Ramos (cell line): ENCODE results near the gene FITM1.

Experiments
- in situ Hi-C: fragments of 300-500 bp; cut with MboI; formaldehyde crosslinking; loops from one replicate; pipeline ENCODE4 v1.14.3; 2022; ENCODE audit warnings: low sequenced_read_pairs; ENCODE audit not compliant: unreplicated experiment

The FITM1 gene

GRCh38 chr14:24136684-24137528 lies 6.4 kb downstream of the FITM1 start:
- in situ Hi-C loops: no loop called here

- in situ Hi-C loops: no loop called here
These were observed 7.3 kb downstream of the FITM1 start for GRCh38 chr14:24137529-24138395.

GRCh38 chr14:24138396-24139271 lies 8.2 kb downstream of the FITM1 start:
- in situ Hi-C loops: no loop called here

- in situ Hi-C loops: no loop called here
These were observed 8.9 kb downstream of the FITM1 start for GRCh38 chr14:24139272-24139934.

GRCh38 chr14:24141097-24141880 lies 10.8 kb downstream of the FITM1 start, which contains the start of gene EMC9:
Gene EMC9, minus strand, starts transcription at chr14:24141591. Its CDS starts 287 bp downstream, at chr14:24141304.
- in situ Hi-C loops: no loop called here

- in situ Hi-C loops: no loop called here
These were observed 13.1 kb downstream of the FITM1 start for GRCh38 chr14:24143511-24143910.

GRCh38 chr14:24144451-24144850 lies 14.0 kb downstream of the FITM1 start:
- in situ Hi-C loops: no loop called here

- in situ Hi-C loops: no loop called here
These were observed 14.8 kb downstream of the FITM1 start for GRCh38 chr14:24145219-24145618.

GRCh38 chr14:24145690-24146452 lies 15.4 kb downstream of the FITM1 start:
- in situ Hi-C loops: no loop called here

GRCh38 chr14:24146453-24146977 lies 16.1 kb downstream of the FITM1 start, which contains the start of gene PSME2:
Gene PSME2, minus strand, starts transcription at chr14:24146610. Its CDS starts 29 bp downstream, at chr14:24146581.
- in situ Hi-C loops: no loop called here

GRCh38 chr14:24146978-24147760 lies 16.7 kb downstream of the FITM1 start, which contains the start of gene RNF31:
Gene RNF31, plus strand, starts transcription at chr14:24147498. Its CDS starts 201 bp downstream, at chr14:24147699.
- in situ Hi-C loops: no loop called here

GRCh38 chr14:24147761-24148428 lies 17.4 kb downstream of the FITM1 start:
- in situ Hi-C loops: no loop called here

- in situ Hi-C loops: no loop called here
These were observed 19.0 kb downstream of the FITM1 start for GRCh38 chr14:24149302-24149969.

- in situ Hi-C loops: loop anchor here (25.0 kb wide), 1 partner anchor 838 kb away; the partner anchor contains the start of genes BCL2L2, PABPN1 and PPP1R3E
These were observed 19.6 kb downstream of the FITM1 start for GRCh38 chr14:24150061-24150460.

- in situ Hi-C loops: loop anchor here (25.0 kb wide), 1 partner anchor 838 kb away; the partner anchor contains the start of genes BCL2L2, PABPN1 and PPP1R3E
These were observed 20.1 kb downstream of the FITM1 start for GRCh38 chr14:24150567-24150966.
